Neuronal stem cell (in vitro differentiated cells): ENCODE data around the gene SLK.

ENCODE experiments used
- DNase-seq: peaks from one replicate; pipeline ENCODE4 v3.0.0-alpha.2; 2013; ENCODE audit warnings: low spot score
- H2AFZ ChIP-seq: one replicate; pipeline ENCODE4 v1.6.1; 2013; ENCODE audit warnings: mild to moderate bottlenecking, low read length, inconsistent platforms
- H2AK5ac ChIP-seq: 2 replicates; pipeline ENCODE4 v1.6.1; 2013; ENCODE audit warnings: low read depth, mild to moderate bottlenecking, inconsistent platforms, low read length, moderate library complexity, mixed read lengths
- H2BK120ac ChIP-seq: 2 replicates; pipeline ENCODE4 v1.6.1; 2013; ENCODE audit warnings: low read depth, mild to moderate bottlenecking, inconsistent platforms, low read length, moderate library complexity, mixed read lengths
- H2BK12ac ChIP-seq: one replicate; pipeline ENCODE4 v1.6.1; 2013; ENCODE audit warnings: low read length, inconsistent platforms
- H2BK15ac ChIP-seq: 2 replicates; pipeline ENCODE4 v1.6.1; 2013; ENCODE audit warnings: mild to moderate bottlenecking, low read length, inconsistent platforms, mixed read lengths
- H2BK5ac ChIP-seq: one replicate; pipeline ENCODE4 v1.6.1; 2013; ENCODE audit warnings: inconsistent platforms, mild to moderate bottlenecking, low read length, moderate library complexity
- H3K14ac ChIP-seq: one replicate; pipeline ENCODE4 v1.6.1; 2013; ENCODE audit warnings: low read length, inconsistent platforms
- H3K18ac ChIP-seq: 2 replicates; pipeline ENCODE4 v1.6.1; 2013; ENCODE audit warnings: low read length, inconsistent platforms
- H3K23ac ChIP-seq: 2 replicates; pipeline ENCODE4 v1.6.1; 2013; ENCODE audit warnings: low read depth, mild to moderate bottlenecking, mixed read lengths, low read length, inconsistent platforms; ENCODE audit not compliant: poor library complexity
- H3K27ac ChIP-seq: replicated peaks from 3 replicates; pipeline ENCODE4 v1.5.1; 2013; ENCODE audit warnings: low read length, inconsistent platforms
- H3K27me3 ChIP-seq, 3 experiments: 2 replicates each; pipeline ENCODE4 v1.6.1; 2013; ENCODE audit warnings: low read length in 3 of 3, mild to moderate bottlenecking in 2 of 3, inconsistent platforms in 1 of 3, low read depth in 1 of 3, mixed read lengths in 1 of 3, moderate library complexity in 1 of 3; ENCODE audit not compliant: control insufficient read depth in 3 of 3, insufficient read depth in 3 of 3
- H3K36me3 ChIP-seq, 2 donors: replicated peaks in 1 of 2; 2 replicates each; pipeline ENCODE4 v1.6.1; 2013; ENCODE audit warnings: low read length in 2 of 2; ENCODE audit not compliant: control insufficient read depth in 2 of 2, insufficient read depth in 2 of 2
- H3K4ac ChIP-seq: 2 replicates; pipeline ENCODE4 v1.6.1; 2013; ENCODE audit warnings: inconsistent platforms, mild to moderate bottlenecking, low read length, moderate library complexity
- H3K4me1 ChIP-seq, 2 donors: 1 replicate in 1 of 2; 2 replicates in 1 of 2; pipeline ENCODE4 v1.6.1; 2013; ENCODE audit warnings: low read length in 2 of 2, low read depth in 1 of 2; ENCODE audit not compliant: control insufficient read depth in 2 of 2, insufficient read depth in 1 of 2
- H3K4me2 ChIP-seq: one replicate; pipeline ENCODE4 v1.6.1; 2013; ENCODE audit warnings: mild to moderate bottlenecking, low read length, inconsistent platforms; ENCODE audit not compliant: insufficient read depth, poor library complexity, severe bottlenecking
- H3K4me3 ChIP-seq, 2 donors: 2 replicates each; pipeline ENCODE4 v1.5.1; 2013; ENCODE audit warnings: low read length in 2 of 2, mild to moderate bottlenecking in 2 of 2, inconsistent platforms in 1 of 2, moderate library complexity in 1 of 2
- H3K79me1 ChIP-seq: one replicate; pipeline ENCODE4 v1.6.1; 2013; ENCODE audit warnings: low read depth, mild to moderate bottlenecking, inconsistent platforms, low read length, moderate library complexity
- H3K9ac ChIP-seq: one replicate; pipeline ENCODE4 v1.6.1; 2013; ENCODE audit warnings: mild to moderate bottlenecking, low read depth, low read length, inconsistent platforms; ENCODE audit not compliant: poor library complexity
- H3K9me3 ChIP-seq, 2 donors: replicated peaks in 1 of 2; 2 replicates each; pipeline versions ENCODE3 to v1.6.1; 2013; ENCODE audit warnings: low read length in 2 of 2, mild to moderate bottlenecking in 2 of 2, inconsistent platforms in 1 of 2, low read depth in 1 of 2, mixed read lengths in 1 of 2, moderate library complexity in 1 of 2; ENCODE audit not compliant: control insufficient read depth in 2 of 2, insufficient read depth in 1 of 2
- H4K8ac ChIP-seq: one replicate; pipeline ENCODE4 v1.6.1; 2013; ENCODE audit warnings: low read depth, mild to moderate bottlenecking, inconsistent platforms, low read length, moderate library complexity
- H4K91ac ChIP-seq: one replicate; pipeline ENCODE4 v1.6.1; 2013; ENCODE audit warnings: low read length, low read depth, mild to moderate bottlenecking, inconsistent platforms; ENCODE audit not compliant: poor library complexity
- WGBS, 2 donors: extraction: QIAGEN DNeasy Blood & Tissue Kit; methylation state at CpG; one replicate each; pipeline ENCODE4 v1.1.7; 2013; ENCODE audit warnings: missing lambda C conversion rate in 2 of 2, mixed read lengths in 1 of 2; ENCODE audit not compliant: insufficient read length in 2 of 2, insufficient replicate concordance in 1 of 2; ENCODE audit errors: extremely low coverage in 2 of 2; 5-methylcytosine and 5-hydroxymethylcytosine counted together

The SLK gene

GRCh38 chr10:104032144-104032775 is 65.3 kb downstream of the SLK start:
- Histone ChIP-seq H2BK15ac (no peak overlapping the region), H2BK120ac (no peak overlapping the region), H2AFZ (no peak overlapping the region), H4K8ac (no peak overlapping the region), H3K9me3 (no peaks in the 10 kb centered on the region), H3K9ac (no peak overlapping the region), H3K4ac (no peak overlapping the region), H4K91ac (no peak overlapping the region), H3K79me1 (no peaks in the 10 kb centered on the region), H3K14ac (no peak overlapping the region), H2AK5ac (no peak overlapping the region), H3K23ac (no peak overlapping the region), H3K27ac (no peak overlapping the region), H3K4me1 (peaks cover 3 to 25% of the 10 kb centered on the region in 2 donors), H3K18ac (no peak overlapping the region), H3K27me3 (no peaks in the 10 kb centered on the region), H3K4me2 (no peak overlapping the region), H2BK5ac (no peak overlapping the region), H3K36me3 (peaks cover 0 to 31% of the 10 kb centered on the region in 2 donors), H3K4me3 (no peak overlapping the region), H2BK12ac (no peak overlapping the region)
- no peak for DNase-seq
- no CpG with 5 or more reads among the region's 7 CpGs for WGBS, 2 donors

GRCh38 chr10:104033401-104033930 is 66.5 kb downstream of the SLK start:
- H3K4me1 ChIP-seq: peaks cover 3 to 25% of the 10 kb centered on the region in 2 donors
- H3K9ac ChIP-seq: no peak overlapping the region
- no peak overlapping the region for H2BK120ac ChIP-seq
- peak overlapping the region; percentile 78 for H2BK12ac ChIP-seq
- WGBS, 2 donors: no CpG with 5 or more reads among the region's 12 CpGs
- H4K8ac ChIP-seq: no peak overlapping the region
- H2BK15ac ChIP-seq: peak overlapping the region; percentile 81
- no peak overlapping the region for H3K4me3 ChIP-seq
- no peak for DNase-seq
- H3K27ac ChIP-seq: peak overlapping the region; percentile 17
- H3K79me1 ChIP-seq: no peaks in the 10 kb centered on the region
- H3K4me2 ChIP-seq: no peak overlapping the region
- H2AFZ ChIP-seq: no peak overlapping the region
- H3K36me3 ChIP-seq: peaks cover 0 to 19% of the 10 kb centered on the region in 2 donors
- peak overlapping the region; percentile 60 for H2AK5ac ChIP-seq
- H3K18ac ChIP-seq: peak overlapping the region; percentile 80
- H3K27me3 ChIP-seq: no peaks in the 10 kb centered on the region
- H2BK5ac ChIP-seq: no peak overlapping the region
- H3K4ac ChIP-seq: no peak overlapping the region
- peak overlapping the region; percentile 64 for H3K14ac ChIP-seq
- H3K9me3 ChIP-seq: no peaks in the 10 kb centered on the region
- H3K23ac ChIP-seq: peak overlapping the region; percentile 74
- no peak overlapping the region for H4K91ac ChIP-seq

- DNase-seq: no peak
- Histone ChIP-seq H2BK12ac (peak overlapping the region; percentile 33), H3K4me1 (peaks cover 3 to 25% of the 10 kb centered on the region in 2 donors), H3K4me3 (no peak overlapping the region), H4K91ac (peak overlapping the region; percentile 86), H3K36me3 (peaks cover 0 to 14% of the 10 kb centered on the region in 2 donors), H3K27ac (no peak overlapping the region), H2BK15ac (peak overlapping the region; percentile 74), H3K4ac (no peak overlapping the region), H2AK5ac (peak overlapping the region; percentile 88), H3K79me1 (no peaks in the 10 kb centered on the region), H2AFZ (no peak overlapping the region), H2BK120ac (no peak overlapping the region), H3K27me3 (no peaks in the 10 kb centered on the region), H3K23ac (no peak overlapping the region), H3K9me3 (no peaks in the 10 kb centered on the region), H3K14ac (no peak overlapping the region), H3K9ac (peak overlapping the region; percentile 24), H3K18ac (peak overlapping the region; percentile 90), H2BK5ac (peak overlapping the region; percentile 76), H3K4me2 (no peak overlapping the region), H4K8ac (no peak overlapping the region)
- no CpG with 5 or more reads among the region's 11 CpGs for WGBS, 2 donors
Observed at GRCh38 chr10:104033966-104034365, 67.0 kb downstream of the SLK start.

- H2BK120ac ChIP-seq: no peak overlapping the region
- peak overlapping the region; percentile 74 for H2BK15ac ChIP-seq
- H2AFZ ChIP-seq: no peak overlapping the region
- DNase-seq: no peak
- H3K36me3 ChIP-seq: peaks cover 0 to 8% of the 10 kb centered on the region in 2 donors
- no peak overlapping the region for H3K4me2 ChIP-seq
- no peak overlapping the region for H3K9ac ChIP-seq
- H3K23ac ChIP-seq: no peak overlapping the region
- H3K27ac ChIP-seq: no peak overlapping the region
- no peak overlapping the region for H2BK12ac ChIP-seq
- peaks cover 3 to 25% of the 10 kb centered on the region in 2 donors for H3K4me1 ChIP-seq
- peak overlapping the region; percentile 76 for H2BK5ac ChIP-seq
- no CpG with 5 or more reads among the region's 23 CpGs for WGBS, 2 donors
- peak overlapping the region; percentile 86 for H4K91ac ChIP-seq
- H3K27me3 ChIP-seq: no peaks in the 10 kb centered on the region
- H3K79me1 ChIP-seq: no peaks in the 10 kb centered on the region
- no peak overlapping the region for H3K4me3 ChIP-seq
- H3K4ac ChIP-seq: no peak overlapping the region
- no peak overlapping the region for H4K8ac ChIP-seq
- no peaks in the 10 kb centered on the region for H3K9me3 ChIP-seq
- peak overlapping the region; percentile 92 for H3K18ac ChIP-seq
- H2AK5ac ChIP-seq: peak overlapping the region; percentile 88
- no peak overlapping the region for H3K14ac ChIP-seq
Observed at GRCh38 chr10:104034401-104035193, 67.7 kb downstream of the SLK start.
